SK-N-MC (cell line): ENCODE measurements around the gene IFT81.

Experiments
- EZH2 ChIP-seq: fragments of 200-600 bp; sonication (generic); IDR thresholded peaks from one replicate; pipeline ENCODE4 v1.6.1; 2017; ENCODE audit warnings: antibody characterized with exemption
- FOXP2 ChIP-seq: optimal IDR thresholded peaks from 2 replicates; pipeline ENCODE3; 2011; ENCODE audit warnings: mild to moderate bottlenecking, moderate library complexity; ENCODE audit not compliant: insufficient read depth; ENCODE audit errors: extremely low read length, control extremely low read depth
- POLR2AphosphoS5 ChIP-seq: IDR thresholded peaks from 2 replicates; pipeline ENCODE4 v1.6.1; 2012; ENCODE audit warnings: mild to moderate bottlenecking, low read depth, low read length, borderline replicate concordance

GRCh38 chr12:110262442-110263388 is 138.6 kb downstream of the IFT81 start:
- TF ChIP-seq EZH2 (no peak), POLR2AphosphoS5 (no peak), FOXP2 (no peak)
